Activated naive CD8-positive, alpha-beta T cell treated with anti-CD3 and anti-CD28 coated beads, Interleukin-2, amount 50 U/mL, for 24 hours (primary cell): Measurements from ENCODE around the gene ZC3H15.
"Not testable (repeated sequence)": the region's sequence is repeated elsewhere in the genome, so short reads cannot be mapped to it uniquely, and the experiment has no call there.

Experiments
- ATAC-seq: fragments of 150-1000 bp; cut with Tn5 transposase; one replicate; pipeline ENCODE4 v1.10.0; 2021
- DNase-seq: peaks from one replicate; pipeline ENCODE4 v3.0.0; 2021
- H3K27ac Mint-ChIP-seq: one replicate; pipeline ENCODE4 v1.8.0; 2021; ENCODE audit warnings: mild to moderate bottlenecking, mixed read lengths
- H3K27me3 Mint-ChIP-seq: one replicate; pipeline ENCODE4 v1.8.0; 2021; ENCODE audit warnings: mixed read lengths
- H3K36me3 Mint-ChIP-seq: one replicate; pipeline ENCODE4 v1.8.0; 2021; ENCODE audit warnings: low read depth, mixed read lengths
- H3K4me1 Mint-ChIP-seq: one replicate; pipeline ENCODE4 v1.8.0; 2021; ENCODE audit warnings: mixed read lengths
- H3K4me3 Mint-ChIP-seq: one replicate; pipeline ENCODE4 v1.8.0; 2021; ENCODE audit warnings: mild to moderate bottlenecking, moderate library complexity, mixed read lengths
- H3K9me3 Mint-ChIP-seq: one replicate; pipeline ENCODE4 v1.8.0; 2021; ENCODE audit warnings: mixed read lengths

ZC3H15 gene

GRCh38 chr2:186474239-186474638 lies 11.8 kb upstream of the ZC3H15 start:
- not testable (repeated sequence) for H3K27me3 Mint-ChIP-seq, H3K36me3 Mint-ChIP-seq, ATAC-seq, H3K4me3 Mint-ChIP-seq, H3K27ac Mint-ChIP-seq, DNase-seq, H3K4me1 Mint-ChIP-seq
- peaks cover 15% of the 10 kb centered on the region for H3K9me3 Mint-ChIP-seq

GRCh38 chr2:186477790-186478189 lies 8.3 kb upstream of the ZC3H15 start:
- Mint-ChIP-seq H3K9me3 (peaks cover 3% of the 10 kb centered on the region), H3K27me3 (no peaks in the 10 kb centered on the region), H3K36me3 (peaks cover 2% of the 10 kb centered on the region), H3K4me3 (no peak overlapping the region), H3K4me1 (peaks cover 13% of the 10 kb centered on the region), H3K27ac (no peak overlapping the region)
- ATAC-seq (no peak), DNase-seq (no peak)

GRCh38 chr2:186480991-186481390 lies 5.1 kb upstream of the ZC3H15 start:
- H3K9me3 Mint-ChIP-seq, result peaks cover 3% of the 10 kb centered on the region
- ATAC-seq, result no peak
- no peak overlapping the region for H3K4me3 Mint-ChIP-seq
- H3K27me3 Mint-ChIP-seq, result peaks cover under 1% of the 10 kb centered on the region
- no peak for DNase-seq
- H3K36me3 Mint-ChIP-seq, result peaks cover under 1% of the 10 kb centered on the region
- H3K4me1 Mint-ChIP-seq, result peaks cover 37% of the 10 kb centered on the region
- H3K27ac Mint-ChIP-seq, result no peak overlapping the region

- DNase-seq (no peak), ATAC-seq (no peak)
- no peaks in the 10 kb centered on the region for H3K9me3 Mint-ChIP-seq
- peaks cover 18% of the 10 kb centered on the region for H3K36me3 Mint-ChIP-seq
- peaks cover 2% of the 10 kb centered on the region for H3K27me3 Mint-ChIP-seq
- H3K4me3 Mint-ChIP-seq, result peak overlapping the region; percentile 93
- no peak overlapping the region for H3K27ac Mint-ChIP-seq
- peaks cover 59% of the 10 kb centered on the region for H3K4me1 Mint-ChIP-seq
Measured at GRCh38 chr2:186484062-186484735, 1.9 kb upstream of the ZC3H15 start.

- Mint-ChIP-seq H3K9me3 (no peaks in the 10 kb centered on the region), H3K4me1 (peaks cover 72% of the 10 kb centered on the region), H3K4me3 (peak overlapping the region; percentile 93), H3K27ac (peak overlapping the region; percentile 99), H3K36me3 (peaks cover 22% of the 10 kb centered on the region), H3K27me3 (peaks cover 2% of the 10 kb centered on the region)
- ATAC-seq (no peak), DNase-seq (no peak)
Measured at GRCh38 chr2:186485576-186485870, 537 bp upstream of the ZC3H15 start.

- peak overlapping the region; percentile 93 for H3K4me3 Mint-ChIP-seq
- peaks cover 27% of the 10 kb centered on the region for H3K36me3 Mint-ChIP-seq
- ATAC-seq (no peak), DNase-seq (no peak)
- peak overlapping the region; percentile 99 for H3K27ac Mint-ChIP-seq
- H3K9me3 Mint-ChIP-seq, result no peaks in the 10 kb centered on the region
- peaks cover 2% of the 10 kb centered on the region for H3K27me3 Mint-ChIP-seq
- peaks cover 80% of the 10 kb centered on the region for H3K4me1 Mint-ChIP-seq
Measured at GRCh38 chr2:186486651-186487647, 889 bp downstream of the ZC3H15 start.

- ATAC-seq, result no peak
- Mint-ChIP-seq H3K36me3 (peaks cover 40% of the 10 kb centered on the region), H3K4me3 (no peak overlapping the region)
Measured at GRCh38 chr2:186493564-186494085, 7.6 kb downstream of the ZC3H15 start.

GRCh38 chr2:186496401-186496800 lies 10.3 kb downstream of the ZC3H15 start:
- Mint-ChIP-seq H3K9me3 (no peaks in the 10 kb centered on the region), H3K4me3 (no peak overlapping the region), H3K4me1 (peaks cover 37% of the 10 kb centered on the region), H3K36me3 (peaks cover 36% of the 10 kb centered on the region), H3K27ac (no peak overlapping the region), H3K27me3 (no peaks in the 10 kb centered on the region)
- DNase-seq, result no peak
- ATAC-seq, result no peak

More at GRCh38 chr2:186493564-186494085, 7.6 kb downstream of the ZC3H15 start:
- H3K4me1 Mint-ChIP-seq, result peaks cover 60% of the 10 kb centered on the region
- no peak for DNase-seq
- H3K9me3 Mint-ChIP-seq, result no peaks in the 10 kb centered on the region
- H3K27ac Mint-ChIP-seq, result peak overlapping the region; percentile 41
- H3K27me3 Mint-ChIP-seq, result no peaks in the 10 kb centered on the region

- H3K36me3 Mint-ChIP-seq, result peaks cover 38% of the 10 kb centered on the region
Measured at GRCh38 chr2:186497928-186498327, 11.9 kb downstream of the ZC3H15 start.

GRCh38 chr2:186498834-186499233 lies 12.8 kb downstream of the ZC3H15 start:
- Mint-ChIP-seq H3K9me3 (no peaks in the 10 kb centered on the region), H3K36me3 (peaks cover 39% of the 10 kb centered on the region), H3K4me1 (peaks cover 15% of the 10 kb centered on the region), H3K27ac (no peak overlapping the region), H3K4me3 (no peak overlapping the region), H3K27me3 (no peaks in the 10 kb centered on the region)
- no peak for ATAC-seq
- DNase-seq, result no peak

More at GRCh38 chr2:186497928-186498327, 11.9 kb downstream of the ZC3H15 start:
- DNase-seq (no peak), ATAC-seq (no peak)
- peaks cover 22% of the 10 kb centered on the region for H3K4me1 Mint-ChIP-seq
- H3K9me3 Mint-ChIP-seq, result no peaks in the 10 kb centered on the region
- no peak overlapping the region for H3K4me3 Mint-ChIP-seq
- H3K27ac Mint-ChIP-seq, result no peak overlapping the region
- H3K27me3 Mint-ChIP-seq, result no peaks in the 10 kb centered on the region

- Mint-ChIP-seq H3K27ac (no peak overlapping the region), H3K27me3 (no peaks in the 10 kb centered on the region), H3K4me1 (peaks cover 4% of the 10 kb centered on the region), H3K4me3 (no peak overlapping the region), H3K9me3 (no peaks in the 10 kb centered on the region), H3K36me3 (peaks cover 57% of the 10 kb centered on the region)
- no peak for ATAC-seq
- DNase-seq, result no peak
Measured at GRCh38 chr2:186503827-186504606, 18.0 kb downstream of the ZC3H15 start.

- DNase-seq, result no peak
- Mint-ChIP-seq H3K27me3 (no peaks in the 10 kb centered on the region), H3K27ac (no peak overlapping the region), H3K9me3 (no peaks in the 10 kb centered on the region), H3K36me3 (peaks cover 53% of the 10 kb centered on the region), H3K4me3 (no peak overlapping the region), H3K4me1 (peaks cover 2% of the 10 kb centered on the region)
- no peak for ATAC-seq
Measured at GRCh38 chr2:186508263-186508662, 22.2 kb downstream of the ZC3H15 start.

- no peak overlapping the region for H3K27ac Mint-ChIP-seq
Measured at GRCh38 chr2:186515376-186515775, 29.3 kb downstream of the ZC3H15 start.

GRCh38 chr2:186516396-186516795 lies 30.3 kb downstream of the ZC3H15 start:
- no peak overlapping the region for H3K27ac Mint-ChIP-seq
- H3K4me3 Mint-ChIP-seq, result no peak overlapping the region
- ATAC-seq, result no peak
- H3K36me3 Mint-ChIP-seq, result peaks cover 47% of the 10 kb centered on the region
- DNase-seq, result no peak
- no peaks in the 10 kb centered on the region for H3K27me3 Mint-ChIP-seq
- peaks cover 3% of the 10 kb centered on the region for H3K9me3 Mint-ChIP-seq
- H3K4me1 Mint-ChIP-seq, result no peaks in the 10 kb centered on the region

More at GRCh38 chr2:186515376-186515775, 29.3 kb downstream of the ZC3H15 start:
- Mint-ChIP-seq H3K36me3 (peaks cover 42% of the 10 kb centered on the region), H3K27me3 (no peaks in the 10 kb centered on the region), H3K4me1 (no peaks in the 10 kb centered on the region), H3K9me3 (no peaks in the 10 kb centered on the region), H3K4me3 (no peak overlapping the region)
- no peak for DNase-seq
- ATAC-seq, result no peak
